Astrocyte of the cerebellum (primary cell): ENCODE results near the gene COA1.

Experiments
- DNase-seq: peaks from one replicate; pipeline ENCODE4 v3.0.0-alpha.2; 2011; ENCODE audit warnings: low read depth
- H3K4me3 ChIP-seq: 2 replicates; pipeline ENCODE4 v1.5.1; 2011; ENCODE audit warnings: mild to moderate bottlenecking, low read depth, low read length, moderate library complexity
- in situ Hi-C: cut with HindIII; loops from 2 replicates; pipeline ENCODE4 v1.10.0; 2017; ENCODE audit warnings: low sequenced_read_pairs
- TF ChIP-seq, protein P1 (sequence below): IDR thresholded peaks from 2 replicates; pipeline ENCODE4 v1.5.1; 2012; ENCODE audit warnings: low read length, low read depth, moderate library complexity, mild to moderate bottlenecking; ENCODE audit errors: missing control alignments

The COA1 gene

DNA sequence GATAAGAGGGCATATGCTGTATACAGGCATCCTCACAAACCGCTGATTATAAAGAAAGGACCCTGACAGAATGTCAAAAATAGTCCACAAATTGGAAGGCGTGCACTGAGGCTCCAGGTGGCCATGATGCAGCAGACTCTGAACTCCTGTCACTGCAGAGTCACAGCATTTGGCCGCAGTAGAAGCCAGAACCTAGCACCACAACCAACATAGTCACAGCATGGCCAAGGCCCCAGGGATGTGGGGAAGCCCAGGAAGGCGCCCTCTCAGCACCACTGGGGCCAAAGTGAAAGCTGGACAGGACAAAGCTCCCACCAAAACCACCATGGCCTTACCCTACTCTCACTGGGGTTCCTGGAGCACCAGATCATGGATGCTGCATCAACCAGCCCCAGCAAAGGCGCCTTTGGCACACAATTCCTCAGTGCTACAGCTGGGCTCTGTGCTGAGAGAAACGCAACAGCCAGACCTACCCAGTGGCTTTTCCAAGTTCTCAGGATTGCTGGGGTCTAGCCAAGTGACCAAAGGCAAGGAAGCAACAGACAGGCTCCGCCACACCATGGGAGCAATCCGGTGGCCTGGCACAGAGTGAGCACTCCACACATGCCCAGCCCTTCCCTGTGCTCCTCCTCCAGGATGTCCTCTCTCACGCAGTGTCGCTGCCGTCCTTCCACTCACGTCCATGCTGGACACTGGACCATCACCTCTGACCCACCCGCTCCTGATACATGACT is 86.3 kb downstream of the COA1 start:
- H3K4me3 ChIP-seq = no peak overlapping the region
- DNase-seq = no peak
- in situ Hi-C loops = no loop called here
- TF ChIP-seq, protein P1, sequence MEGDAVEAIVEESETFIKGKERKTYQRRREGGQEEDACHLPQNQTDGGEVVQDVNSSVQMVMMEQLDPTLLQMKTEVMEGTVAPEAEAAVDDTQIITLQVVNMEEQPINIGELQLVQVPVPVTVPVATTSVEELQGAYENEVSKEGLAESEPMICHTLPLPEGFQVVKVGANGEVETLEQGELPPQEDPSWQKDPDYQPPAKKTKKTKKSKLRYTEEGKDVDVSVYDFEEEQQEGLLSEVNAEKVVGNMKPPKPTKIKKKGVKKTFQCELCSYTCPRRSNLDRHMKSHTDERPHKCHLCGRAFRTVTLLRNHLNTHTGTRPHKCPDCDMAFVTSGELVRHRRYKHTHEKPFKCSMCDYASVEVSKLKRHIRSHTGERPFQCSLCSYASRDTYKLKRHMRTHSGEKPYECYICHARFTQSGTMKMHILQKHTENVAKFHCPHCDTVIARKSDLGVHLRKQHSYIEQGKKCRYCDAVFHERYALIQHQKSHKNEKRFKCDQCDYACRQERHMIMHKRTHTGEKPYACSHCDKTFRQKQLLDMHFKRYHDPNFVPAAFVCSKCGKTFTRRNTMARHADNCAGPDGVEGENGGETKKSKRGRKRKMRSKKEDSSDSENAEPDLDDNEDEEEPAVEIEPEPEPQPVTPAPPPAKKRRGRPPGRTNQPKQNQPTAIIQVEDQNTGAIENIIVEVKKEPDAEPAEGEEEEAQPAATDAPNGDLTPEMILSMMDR = no peak

- H3K4me3 ChIP-seq = no peak overlapping the region
- in situ Hi-C loops = no loop called here
- DNase-seq = no peak
- TF ChIP-seq, protein P1 = no peak
Observed at GRCh38 chr7:43640679-43641078, 88.6 kb downstream of the COA1 start.

- in situ Hi-C loops = no loop called here
- H3K4me3 ChIP-seq = no peak overlapping the region
- peak; percentile 92 for DNase-seq
- TF ChIP-seq, protein P1 = no peak
Observed at GRCh38 chr7:43639858-43640491, 89.3 kb downstream of the COA1 start.

DNA sequence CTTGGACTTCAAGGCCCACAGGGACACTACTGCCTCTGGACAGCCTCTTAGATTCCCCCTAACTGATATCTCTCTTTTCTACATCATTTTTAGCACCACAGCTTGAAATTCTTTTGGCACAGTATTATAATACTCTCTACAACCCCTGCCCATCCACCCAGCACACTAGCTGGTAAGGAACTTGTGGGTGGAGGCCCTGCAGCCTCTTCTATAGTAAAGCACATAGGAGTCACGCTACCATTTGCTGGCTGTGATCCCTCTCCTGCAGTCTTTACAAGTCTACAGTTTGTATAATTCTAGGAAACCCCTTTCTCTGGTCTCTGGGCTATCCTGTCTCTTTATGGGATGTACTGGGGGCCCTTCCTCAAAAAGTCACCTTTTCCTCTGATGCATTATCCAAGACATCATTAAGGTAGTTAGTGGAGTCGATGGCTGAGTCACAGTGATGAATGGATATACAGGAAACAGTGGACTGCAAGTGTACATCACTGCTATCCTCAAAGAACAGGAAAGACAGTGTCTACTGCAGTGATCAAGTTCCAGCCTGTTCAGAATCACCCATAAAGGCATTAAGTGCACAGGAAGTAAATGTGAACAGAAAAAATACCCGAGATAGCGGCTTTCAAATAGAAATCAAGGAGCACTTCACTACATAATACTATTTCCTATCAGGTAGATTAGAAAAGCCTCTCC is 92.1 kb downstream of the COA1 start:
- no peak for DNase-seq
- TF ChIP-seq, protein P1 = no peak
- in situ Hi-C loops = no loop called here
- no peak overlapping the region for H3K4me3 ChIP-seq

DNA sequence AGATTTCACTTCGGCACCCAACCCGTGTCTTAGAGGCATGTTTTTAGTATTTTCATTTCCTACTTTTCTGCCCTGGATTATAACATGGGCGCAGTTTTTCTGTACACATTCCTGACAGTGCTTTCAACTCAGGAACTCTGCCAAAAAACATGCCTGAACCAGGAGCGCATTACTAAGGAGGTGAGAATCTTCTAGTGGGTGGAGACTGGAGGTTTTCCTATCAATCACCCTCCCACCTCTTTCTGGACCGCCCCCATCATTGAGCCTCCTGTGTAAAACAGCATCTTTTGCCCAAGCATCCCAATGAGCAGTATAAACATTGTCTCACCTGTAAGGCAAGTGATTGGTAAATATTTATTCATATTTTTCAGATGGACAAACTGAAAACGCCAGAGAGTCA is 93.2 kb downstream of the COA1 start:
- DNase-seq = peak; percentile 45
- H3K4me3 ChIP-seq = no peak overlapping the region
- TF ChIP-seq, protein P1 = no peak
- in situ Hi-C loops = no loop called here

GRCh38 chr7:43634384-43634783 is 94.9 kb downstream of the COA1 start:
- DNase-seq = no peak
- H3K4me3 ChIP-seq = no peak overlapping the region
- TF ChIP-seq, protein P1 = no peak
- in situ Hi-C loops = no loop called here
